Stimulated activated CD8-positive, alpha-beta memory T cell treated with anti-CD3 and anti-CD28 coated beads, Interleukin-4, amount 100 ng/mL, for 4 hours (primary cell): Measurements from ENCODE around the gene PLD3.
"Not testable (repeated sequence)": the region's sequence is repeated elsewhere in the genome, so short reads cannot be mapped to it uniquely, and the experiment has no call there.

Experiments
- DNase-seq, 2 donors: peaks; one replicate each; pipeline ENCODE4 v3.0.0-alpha.2; 2020; ENCODE audit warnings: low read depth in 2 of 2, low spot score in 1 of 2

PLD3 gene

GRCh38 chr19:40331052-40331451 lies 17.4 kb upstream of the PLD3 start:
- no peak for DNase-seq

DNA sequence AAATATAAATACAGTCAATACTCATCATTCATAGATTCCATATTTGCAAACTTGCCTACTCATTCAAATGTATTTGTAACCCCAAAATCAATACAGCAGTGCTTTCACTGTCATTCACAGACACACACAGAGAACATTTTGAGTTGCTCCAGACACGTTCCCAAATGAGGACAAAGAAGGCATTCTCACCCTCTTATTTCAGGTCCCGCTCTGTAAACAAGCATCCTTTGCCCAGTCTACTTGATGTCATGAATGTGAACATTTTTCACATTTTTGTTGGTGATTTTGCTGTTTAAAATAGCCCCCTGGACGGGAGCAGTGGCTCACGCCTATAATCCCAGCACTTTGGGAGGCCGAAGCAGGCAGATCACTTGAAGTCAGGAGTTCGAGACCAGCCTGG lies 15.8 kb upstream of the PLD3 start:
- DNase-seq = no peak

DNA sequence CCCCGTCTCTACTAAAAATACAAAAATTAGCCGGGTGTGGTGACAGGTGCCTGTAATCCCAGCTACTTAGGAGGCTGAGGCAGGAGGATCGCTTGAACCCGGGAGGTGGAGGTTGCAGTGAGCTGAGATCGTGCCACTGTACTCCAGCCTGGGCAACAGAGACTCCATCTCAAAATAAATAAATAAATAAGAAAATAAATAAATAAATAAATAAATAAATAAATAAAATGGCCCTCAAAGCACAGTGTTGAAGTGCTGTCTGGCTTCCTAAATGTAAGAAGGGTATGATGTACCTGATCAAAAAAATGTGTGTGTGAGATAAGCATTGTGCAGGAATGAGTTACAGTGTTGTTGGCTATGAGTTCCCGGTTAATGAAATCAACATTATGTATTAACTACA lies 15.4 kb upstream of the PLD3 start:
- DNase-seq = not testable (repeated sequence)

GRCh38 chr19:40335101-40335500 lies 13.4 kb upstream of the PLD3 start:
- DNase-seq = no peak

- no peak for DNase-seq
These were observed 12.5 kb upstream of the PLD3 start for GRCh38 chr19:40335855-40336600.

DNA sequence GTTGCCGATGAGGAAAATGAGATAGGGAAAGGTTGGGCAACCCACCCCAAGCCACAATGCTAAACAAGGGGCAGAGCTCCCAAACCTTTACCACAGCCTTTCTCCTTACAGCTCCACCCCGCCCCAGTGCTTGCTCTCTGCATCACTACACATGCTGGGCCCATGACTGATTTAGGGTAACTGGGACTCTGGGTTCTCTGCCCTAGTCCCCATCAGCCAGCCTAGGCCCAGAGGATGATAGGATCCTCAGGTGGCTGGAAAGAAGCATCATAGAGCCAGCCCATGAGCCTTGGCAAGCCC lies 11.9 kb upstream of the PLD3 start:
- no peak for DNase-seq

- DNase-seq = no peak
These were observed 11.4 kb upstream of the PLD3 start for GRCh38 chr19:40337107-40337506.

- DNase-seq = no peak
These were observed 10.9 kb upstream of the PLD3 start for GRCh38 chr19:40337594-40337993.

DNA sequence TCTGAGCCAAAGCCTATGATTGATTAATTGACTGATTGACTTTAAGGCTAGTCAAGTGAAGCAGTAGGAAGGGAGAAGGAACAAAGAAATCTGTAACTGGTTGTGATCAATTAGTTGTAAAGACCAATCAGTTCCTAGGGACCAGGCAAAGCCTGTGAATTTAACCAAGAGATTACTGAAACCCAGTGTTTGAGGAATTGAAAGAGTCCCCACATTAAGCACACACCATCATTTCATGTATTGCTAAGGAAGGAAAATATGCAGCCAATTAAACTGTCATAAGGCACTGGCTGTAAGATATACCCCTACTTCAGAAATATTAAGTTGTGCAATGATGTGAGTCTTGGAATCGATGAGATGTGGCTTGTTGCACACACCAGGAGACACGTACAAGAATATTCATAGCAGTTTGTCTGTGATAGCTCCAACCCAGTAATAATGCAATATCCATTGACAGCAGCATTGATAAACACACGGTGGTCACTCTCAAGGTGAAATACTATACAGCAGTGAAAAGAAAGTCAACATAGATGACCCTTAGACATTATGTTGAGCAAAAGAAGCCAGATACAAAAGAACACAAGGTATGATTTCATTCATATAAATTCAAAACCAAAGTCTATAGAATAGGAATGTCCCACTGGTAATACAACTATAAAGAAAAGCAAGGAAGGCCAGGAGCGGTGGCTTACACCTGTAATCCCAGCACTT lies 9.3 kb upstream of the PLD3 start:
- no peak for DNase-seq

- no peak for DNase-seq
These were observed 6.7 kb upstream of the PLD3 start for GRCh38 chr19:40341601-40342482.

- no peak for DNase-seq
These were observed 5.7 kb upstream of the PLD3 start for GRCh38 chr19:40342644-40343311.

DNA sequence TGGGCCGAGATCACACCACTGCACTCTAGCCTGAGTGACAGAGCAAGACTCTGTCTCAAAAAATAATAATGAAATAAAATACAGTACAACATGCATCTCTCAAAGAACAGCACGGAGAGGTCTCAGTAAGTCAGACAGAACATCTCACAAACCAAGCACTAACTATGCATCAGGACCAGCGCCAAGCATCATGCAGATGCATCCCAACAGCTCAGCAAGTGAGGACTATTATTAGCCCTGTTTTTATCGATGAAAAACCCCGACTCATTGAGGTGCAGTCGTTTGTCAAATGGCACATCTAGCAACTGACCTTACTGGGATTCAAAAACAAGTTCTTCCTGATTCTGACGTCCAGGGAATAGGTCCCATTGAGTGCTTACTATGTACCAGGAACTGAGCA lies 4.1 kb upstream of the PLD3 start:
- DNase-seq = no peak

DNA sequence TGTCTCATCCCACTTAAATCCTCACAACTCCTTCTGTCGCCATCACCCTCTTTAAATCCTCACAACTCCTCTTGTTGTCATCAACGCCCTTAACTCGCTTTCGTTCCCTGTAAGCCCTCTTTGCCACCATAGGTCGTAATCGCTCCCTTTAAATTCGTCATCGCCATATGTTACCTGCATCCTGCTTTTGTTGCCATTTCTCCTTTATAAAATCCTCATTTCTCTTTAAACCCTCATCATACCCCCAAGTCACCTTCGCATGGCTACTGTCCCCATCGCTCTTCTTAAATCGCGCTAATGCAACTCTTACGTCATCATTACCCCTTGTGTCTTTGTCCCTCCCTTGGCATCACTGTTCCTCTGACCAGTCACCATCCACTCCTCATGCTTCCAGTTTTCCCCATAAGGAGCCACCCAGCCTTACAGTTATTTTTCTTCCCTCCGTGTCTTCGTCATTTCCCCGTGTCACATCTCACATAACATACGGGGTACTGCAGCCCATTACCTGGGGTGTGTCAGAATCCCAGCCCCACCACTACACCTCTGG lies 539 bp downstream of the PLD3 start:
- DNase-seq = no peak

DNA sequence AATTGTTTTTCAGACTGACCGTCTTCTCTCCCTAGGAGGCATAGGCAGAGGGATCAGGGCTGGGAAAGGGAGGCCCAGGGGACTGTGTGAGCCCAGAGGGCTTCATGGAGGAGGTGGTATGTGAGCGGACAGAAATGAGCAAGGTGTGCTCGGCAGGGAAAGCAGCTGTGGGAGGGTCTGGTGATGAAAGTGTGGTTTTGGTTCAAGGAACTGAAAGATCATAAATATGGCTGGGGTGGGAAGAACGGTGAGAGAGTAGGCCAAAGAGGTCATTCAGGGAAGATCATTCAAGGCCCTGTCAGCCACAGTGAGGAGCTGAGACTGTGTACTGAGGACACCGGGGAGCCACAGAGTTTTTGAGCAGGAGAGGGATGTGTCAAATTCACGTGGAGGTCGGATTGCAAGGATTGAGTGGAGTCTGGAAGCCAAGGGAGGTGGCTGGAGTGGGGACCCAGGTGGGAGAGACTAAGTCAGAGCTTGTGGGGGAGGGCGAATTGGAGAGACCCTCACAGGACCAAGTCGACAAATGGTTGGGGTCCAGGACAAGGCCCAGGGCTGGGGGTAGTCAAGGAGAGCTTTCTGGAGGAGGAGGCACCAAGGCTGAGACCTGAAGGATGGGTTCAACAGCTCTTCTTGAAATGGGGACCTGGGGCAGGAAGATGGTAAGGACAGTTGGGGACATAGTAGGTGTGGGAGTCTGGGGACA lies 7.6 kb downstream of the PLD3 start:
- DNase-seq = no peak

- DNase-seq = no peak
These were observed 8.4 kb downstream of the PLD3 start for GRCh38 chr19:40356681-40357595.

DNA sequence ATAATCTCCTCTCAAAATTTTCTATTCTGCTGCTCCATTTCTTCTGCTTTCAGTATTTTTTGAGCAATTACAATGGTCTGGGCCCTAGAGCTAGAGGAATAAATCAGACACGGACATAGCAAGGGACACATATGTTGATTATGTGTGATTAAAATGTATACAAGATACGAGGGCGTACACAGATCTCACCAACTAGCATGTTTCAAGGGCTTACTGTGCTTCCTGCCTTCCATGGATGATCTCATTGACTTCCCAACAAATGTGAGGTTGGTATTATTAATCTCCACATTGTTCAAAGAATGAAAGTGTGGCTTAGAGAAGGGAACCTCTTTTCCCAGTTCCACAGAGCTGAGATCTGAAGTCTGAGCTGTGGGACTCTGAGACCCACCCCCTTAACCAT lies 9.1 kb downstream of the PLD3 start:
- DNase-seq = no peak

- DNase-seq = no peak
These were observed 10.3 kb downstream of the PLD3 start for GRCh38 chr19:40358773-40359172.

DNA sequence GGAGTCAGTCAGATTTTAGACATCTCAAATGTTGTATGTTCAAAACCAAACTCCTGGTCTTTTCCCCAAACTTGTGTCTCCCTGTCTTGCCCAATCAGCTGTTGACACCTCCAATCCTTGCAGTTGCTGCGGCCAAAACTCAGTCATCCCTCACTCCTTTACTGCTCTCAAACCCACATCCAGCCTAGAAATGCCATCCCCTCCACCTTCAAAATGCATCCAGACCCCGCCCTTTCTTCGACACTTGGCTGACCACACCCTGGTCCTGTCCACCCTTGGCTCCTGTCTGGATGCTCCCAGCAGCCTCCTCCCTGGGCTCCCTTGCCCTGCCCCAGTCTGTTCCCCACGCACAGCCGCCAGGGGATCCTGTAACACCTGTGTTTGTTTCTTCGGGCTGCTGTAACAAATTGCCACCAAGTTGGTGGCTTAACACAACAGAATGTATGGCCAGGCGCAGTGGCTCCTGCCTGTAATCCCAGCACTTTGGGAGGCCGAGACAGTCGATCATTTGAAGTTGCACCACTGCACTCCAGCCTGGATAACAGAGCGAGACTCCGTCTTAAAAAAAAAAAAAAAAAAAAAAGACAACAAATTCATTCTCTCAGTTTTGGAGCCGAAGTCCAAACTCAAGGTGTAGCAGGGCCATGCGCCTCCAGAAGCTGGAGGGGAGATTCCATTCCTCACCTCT lies 11.7 kb downstream of the PLD3 start:
- DNase-seq = no peak

DNA sequence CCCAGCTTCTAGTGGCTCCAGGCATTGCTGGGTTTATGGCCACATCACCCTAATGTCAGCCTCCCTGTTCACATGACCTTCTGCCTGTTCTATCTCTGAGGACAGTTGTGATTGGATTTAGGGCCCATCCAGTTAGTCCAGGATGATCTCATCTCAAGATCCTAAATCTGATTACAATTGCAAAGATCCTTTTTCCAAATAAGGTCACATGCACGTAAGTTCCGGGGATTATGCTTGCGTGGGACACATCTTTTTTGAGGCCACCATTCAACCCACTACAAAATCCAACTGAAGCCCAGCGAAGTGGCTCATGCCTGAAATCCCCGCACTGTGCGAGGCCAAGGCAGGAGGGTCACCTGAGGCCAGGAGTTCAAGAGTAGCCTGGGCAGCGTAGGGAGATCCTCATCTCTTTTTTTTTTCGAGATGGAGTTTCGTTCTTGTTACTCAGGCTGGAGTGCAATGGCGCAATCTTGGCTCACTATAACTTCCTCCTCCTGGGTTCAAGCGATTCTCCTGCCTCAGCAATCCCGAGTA lies 12.3 kb downstream of the PLD3 start:
- no peak for DNase-seq
